K562 (cell line): ENCODE results near the gene TMEM30A. TPM values are rescaled to one million over a fixed set of nuclear protein-coding genes. Genes with fewer than 3 reads are reported as not detected.

Experiments
- BDP1 ChIP-seq: IDR thresholded peaks from 3 replicates; pipeline ENCODE4 v1.6.1; 2011; ENCODE audit not compliant: insufficient read length, insufficient read depth
- CHD2 ChIP-seq: IDR thresholded peaks from 2 replicates; pipeline ENCODE4 v1.6.1; 2011; ENCODE audit warnings: low read depth, low read length
- CREB1 ChIP-seq, 2 experiments: sonication (generic) in 1 of 2; formaldehyde crosslinking in 1 of 2; IDR thresholded peaks; 2 replicates each; pipeline versions ENCODE4 v1.6.1 to v1.8.0; 2012 to 2022; ENCODE audit warnings: inconsistent platforms in 1 of 2, mild to moderate bottlenecking in 1 of 2, missing genetic modification reagents in 1 of 2, moderate library complexity in 1 of 2
- CSDE1 ChIP-seq, 2 experiments: fragments of 450-650 bp; IDR thresholded peaks; 2 replicates each; pipeline ENCODE4 v1.6.1; 2016; ENCODE audit warnings: mild to moderate bottlenecking in 1 of 2
- GATAD2A ChIP-seq: fragments of 450-650 bp; IDR thresholded peaks from 2 replicates; pipeline ENCODE4 v1.6.1; 2017
- LARP7 ChIP-seq: fragments of 450-650 bp; IDR thresholded peaks from 2 replicates; pipeline ENCODE4 v1.6.1; 2016
- MAFG ChIP-seq: fragments of 450-650 bp; conservative IDR thresholded peaks from 2 replicates; pipeline ENCODE4 v1.6.1; 2016; ENCODE audit warnings: missing genetic modification characterization, missing compliant biosample characterization
- MAFK ChIP-seq: IDR thresholded peaks from 2 replicates; pipeline ENCODE4 v1.6.1; 2011; ENCODE audit warnings: low read length, improper control_type of control experiment
- NR2C1 ChIP-seq, 2 experiments: fragments of 450-650 bp; IDR thresholded peaks; 2 replicates each; pipeline ENCODE4 v1.6.1; 2017; ENCODE audit warnings: mild to moderate bottlenecking in 2 of 2, antibody characterized with exemption in 1 of 2, inconsistent platforms in 1 of 2, missing compliant biosample characterization in 1 of 2, missing genetic modification characterization in 1 of 2
- OTX1 ChIP-seq: fragments of 450-650 bp; formaldehyde crosslinking; IDR thresholded peaks from 2 replicates; pipeline ENCODE4 v1.4.0; 2022; ENCODE audit warnings: mild to moderate bottlenecking
- PHB ChIP-seq: fragments of 250-450 bp; sonication (Bioruptor Pico); IDR thresholded peaks from 2 replicates; pipeline ENCODE4 v1.5.0; 2021
- RB1 ChIP-seq: fragments of 450-650 bp; IDR thresholded peaks from 2 replicates; pipeline ENCODE4 v1.6.1; 2017; ENCODE audit warnings: low read depth, mild to moderate bottlenecking
- RBM34 ChIP-seq: fragments of 200-400 bp; formaldehyde crosslinking; IDR thresholded peaks from 2 replicates; pipeline ENCODE4 v1.6.1; 2018; ENCODE audit warnings: low read length, borderline replicate concordance; ENCODE audit not compliant: insufficient read depth
- RFX7 ChIP-seq: fragments of 250-450 bp; sonication (Bioruptor Pico); IDR thresholded peaks from 2 replicates; pipeline ENCODE4 v1.5.1; 2021; ENCODE audit warnings: mild to moderate bottlenecking
- TEAD1 ChIP-seq, 2 experiments: fragments of 450-650 bp in 1 of 2; sonication (generic) in 1 of 2; formaldehyde crosslinking; IDR thresholded peaks; 2 replicates each; pipeline versions ENCODE4 v1.4.0 to v1.8.0; 2020 to 2022; ENCODE audit warnings: mild to moderate bottlenecking in 2 of 2, missing genetic modification reagents in 1 of 2
- ZKSCAN1 ChIP-seq: fragments of 150-350 bp; IDR thresholded peaks from 2 replicates; pipeline ENCODE4 v1.6.1; 2016; ENCODE audit warnings: low read depth, low read length
- ZNF174 ChIP-seq: fragments of 250-450 bp; sonication (Bioruptor Pico); IDR thresholded peaks from 2 replicates; pipeline ENCODE4 v1.4.0; 2020; ENCODE audit warnings: mild to moderate bottlenecking
- ZNF584 ChIP-seq: fragments of 200-800 bp; sonication (Bioruptor generic); IDR thresholded peaks from 2 replicates; pipeline ENCODE4 v1.6.1; 2016; ENCODE audit warnings: low read depth, mild to moderate bottlenecking, missing genetic modification characterization, missing compliant biosample characterization
- ZNF766 ChIP-seq: fragments of 200-800 bp; sonication (Bioruptor generic); conservative IDR thresholded peaks from 2 replicates; pipeline ENCODE4 v1.6.1; 2016; ENCODE audit warnings: missing genetic modification characterization, missing compliant biosample characterization
- ZZZ3 ChIP-seq: fragments of 450-650 bp; IDR thresholded peaks from 2 replicates; pipeline ENCODE4 v1.6.1; 2016; ENCODE audit warnings: antibody characterized with exemption, mild to moderate bottlenecking, moderate library complexity
- polyA plus RNA-seq, 8 experiments: library from polyadenylated mRNA; depleted of rRNA in 4 of 8; stranded (reverse) in 5 of 8; unstranded in 3 of 8; fragments of >200 nt; fragmentation: Nextera tagmentation in 2 of 8; fragmentation: Illumina TruSeq in 1 of 8; extraction: Ambion mirVana in 2 of 8; extraction: Trizol in 1 of 8; gene quantifications; 2 replicates each; pipeline versions ENCODE4 v1.2.1 to v1.2.3, GENCODE V29; 2011 to 2014; ENCODE audit warnings: inconsistent platforms in 1 of 8, missing spikeins in 1 of 8
- total RNA-seq, 7 experiments: library from RNA; depleted of rRNA in 6 of 7; stranded (reverse); fragments of >200 nt in 6 of 7; fragmentation: Illumina TruSeq in 2 of 7; extraction: Trizol in 2 of 7; gene quantifications; 2 replicates each; pipeline versions ENCODE4 v1.2.1 to v1.2.3, GENCODE V29; 2011 to 2021; ENCODE audit warnings: low replicate concordance in 1 of 7
- TF ChIP-seq, protein P1 (sequence below): sonication (generic); formaldehyde crosslinking; IDR thresholded peaks from 2 replicates; pipeline ENCODE4 v1.8.0; 2022; ENCODE audit warnings: mild to moderate bottlenecking, missing genetic modification reagents
- TF ChIP-seq, protein P2 (sequence below): fragments of 250-450 bp; sonication (Bioruptor Pico); IDR thresholded peaks from 2 replicates; pipeline ENCODE4 v1.8.0; 2021; ENCODE audit warnings: moderate library complexity, mild to moderate bottlenecking, inconsistent platforms
- TF ChIP-seq, protein P3 (sequence below): fragments of 450-650 bp; IDR thresholded peaks from 2 replicates; pipeline ENCODE4 v1.6.1; 2016; ENCODE audit warnings: missing biosample characterization, missing genetic modification characterization
- TF ChIP-seq, protein P4 (sequence below): fragments of 250-450 bp; sonication (Bioruptor Pico); IDR thresholded peaks from 2 replicates; pipeline ENCODE4 v1.8.0; 2022; ENCODE audit warnings: moderate library complexity, mild to moderate bottlenecking, inconsistent platforms

The TMEM30A gene
- total and polyA plus RNA-seq, 9 of the 15 experiments (the other 6 are each of a cell fraction or from before 2014, with no cell fraction given): 6.5 to 31.2 (median 16.3) TPM

DNA sequence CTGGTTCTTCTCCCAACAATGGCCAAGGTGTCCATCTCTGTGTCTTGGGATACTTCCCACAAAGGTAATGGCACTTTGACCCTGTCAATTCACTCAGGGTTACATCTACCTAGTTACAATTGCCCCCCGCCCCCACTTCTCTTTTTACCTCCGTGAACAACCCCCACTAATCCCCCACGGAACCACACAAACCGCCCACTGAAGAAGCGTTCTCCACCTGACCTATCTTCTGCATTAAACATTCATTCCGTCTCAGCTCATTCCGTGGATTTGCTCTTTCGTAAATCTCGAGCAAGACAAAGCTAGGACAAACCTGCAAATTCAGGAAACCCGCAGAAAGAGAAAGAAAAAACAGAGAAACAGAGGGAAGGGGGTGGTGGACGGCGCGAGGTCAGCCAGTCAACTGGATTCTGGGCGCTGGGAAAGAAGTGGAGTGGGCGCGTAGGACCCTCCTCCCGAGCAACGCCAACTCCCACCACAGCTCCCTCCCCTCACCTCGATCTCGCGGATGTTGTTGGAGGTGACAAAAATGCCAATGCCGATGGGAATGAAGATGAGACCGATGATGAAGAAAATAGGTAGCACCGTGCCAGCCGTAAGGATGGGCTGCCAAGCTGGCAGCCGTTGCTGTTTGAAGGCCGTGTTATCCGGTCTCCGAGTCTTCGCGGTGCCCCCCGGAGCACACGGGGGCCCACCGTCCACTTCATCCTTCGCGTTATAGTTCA, 523 bp downstream of the TMEM30A start (continued):
- no peak for TF ChIP-seq ZZZ3
- TF ChIP-seq TEAD1 (CRISPR knock-in tag; IDR thresholded peaks at IDR 0.05): peak in 1 of 2 experiments; percentile 19; a peak in 2 of 4 replicates
- peak; percentile 25; the same call in 1 of the 2 replicates for TF ChIP-seq CHD2
- TF ChIP-seq ZNF766 (CRISPR knock-in tag): no peak
- 0 out of 2 replicates have a peak, but pooled peaks have one; percentile 16 for TF ChIP-seq NR2C1 (IDR thresholded peaks at IDR 0.05)
- no peak for TF ChIP-seq NR2C1 (tag; IDR thresholded peaks at IDR 0.05)
- no peak for TF ChIP-seq BDP1
- TF ChIP-seq, protein P1, sequence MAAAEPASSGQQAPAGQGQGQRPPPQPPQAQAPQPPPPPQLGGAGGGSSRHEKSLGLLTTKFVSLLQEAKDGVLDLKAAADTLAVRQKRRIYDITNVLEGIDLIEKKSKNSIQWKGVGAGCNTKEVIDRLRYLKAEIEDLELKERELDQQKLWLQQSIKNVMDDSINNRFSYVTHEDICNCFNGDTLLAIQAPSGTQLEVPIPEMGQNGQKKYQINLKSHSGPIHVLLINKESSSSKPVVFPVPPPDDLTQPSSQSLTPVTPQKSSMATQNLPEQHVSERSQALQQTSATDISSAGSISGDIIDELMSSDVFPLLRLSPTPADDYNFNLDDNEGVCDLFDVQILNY (CRISPR knock-in tag): no peak
- TF ChIP-seq MAFK: no peak
- no peak for TF ChIP-seq RB1
- TF ChIP-seq CREB1 (IDR thresholded peaks at IDR 0.05): no peak
- no peak for TF ChIP-seq CREB1 (CRISPR knock-in tag; IDR thresholded peaks at IDR 0.05)
- TF ChIP-seq, protein P2, sequence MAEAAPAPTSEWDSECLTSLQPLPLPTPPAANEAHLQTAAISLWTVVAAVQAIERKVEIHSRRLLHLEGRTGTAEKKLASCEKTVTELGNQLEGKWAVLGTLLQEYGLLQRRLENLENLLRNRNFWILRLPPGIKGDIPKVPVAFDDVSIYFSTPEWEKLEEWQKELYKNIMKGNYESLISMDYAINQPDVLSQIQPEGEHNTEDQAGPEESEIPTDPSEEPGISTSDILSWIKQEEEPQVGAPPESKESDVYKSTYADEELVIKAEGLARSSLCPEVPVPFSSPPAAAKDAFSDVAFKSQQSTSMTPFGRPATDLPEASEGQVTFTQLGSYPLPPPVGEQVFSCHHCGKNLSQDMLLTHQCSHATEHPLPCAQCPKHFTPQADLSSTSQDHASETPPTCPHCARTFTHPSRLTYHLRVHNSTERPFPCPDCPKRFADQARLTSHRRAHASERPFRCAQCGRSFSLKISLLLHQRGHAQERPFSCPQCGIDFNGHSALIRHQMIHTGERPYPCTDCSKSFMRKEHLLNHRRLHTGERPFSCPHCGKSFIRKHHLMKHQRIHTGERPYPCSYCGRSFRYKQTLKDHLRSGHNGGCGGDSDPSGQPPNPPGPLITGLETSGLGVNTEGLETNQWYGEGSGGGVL: no peak
- TF ChIP-seq ZNF584 (CRISPR knock-in tag): no peak
- TF ChIP-seq ZKSCAN1: no peak
- TF ChIP-seq, protein P3, sequence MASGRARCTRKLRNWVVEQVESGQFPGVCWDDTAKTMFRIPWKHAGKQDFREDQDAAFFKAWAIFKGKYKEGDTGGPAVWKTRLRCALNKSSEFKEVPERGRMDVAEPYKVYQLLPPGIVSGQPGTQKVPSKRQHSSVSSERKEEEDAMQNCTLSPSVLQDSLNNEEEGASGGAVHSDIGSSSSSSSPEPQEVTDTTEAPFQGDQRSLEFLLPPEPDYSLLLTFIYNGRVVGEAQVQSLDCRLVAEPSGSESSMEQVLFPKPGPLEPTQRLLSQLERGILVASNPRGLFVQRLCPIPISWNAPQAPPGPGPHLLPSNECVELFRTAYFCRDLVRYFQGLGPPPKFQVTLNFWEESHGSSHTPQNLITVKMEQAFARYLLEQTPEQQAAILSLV: no peak
- TF ChIP-seq, protein P4, sequence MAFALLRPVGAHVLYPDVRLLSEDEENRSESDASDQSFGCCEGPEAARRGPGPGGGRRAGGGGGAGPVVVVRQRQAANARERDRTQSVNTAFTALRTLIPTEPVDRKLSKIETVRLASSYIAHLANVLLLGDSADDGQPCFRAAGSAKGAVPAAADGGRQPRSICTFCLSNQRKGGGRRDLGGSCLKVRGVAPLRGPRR (CRISPR knock-in tag): no peak
- no peak for TF ChIP-seq GATAD2A
- no peak for TF ChIP-seq RFX7
- no peak for TF ChIP-seq MAFG (tag)
- no peak for TF ChIP-seq CSDE1 (IDR thresholded peaks at IDR 0.05)
- no peak for TF ChIP-seq RBM34
- TF ChIP-seq ZNF174 (CRISPR knock-in tag): no peak
- TF ChIP-seq OTX1: no peak
- TF ChIP-seq LARP7: no peak
- no peak for TF ChIP-seq PHB (CRISPR knock-in tag)
